ENCODE data around the gene CSTPP1.

CSTPP1 gene

DNA sequence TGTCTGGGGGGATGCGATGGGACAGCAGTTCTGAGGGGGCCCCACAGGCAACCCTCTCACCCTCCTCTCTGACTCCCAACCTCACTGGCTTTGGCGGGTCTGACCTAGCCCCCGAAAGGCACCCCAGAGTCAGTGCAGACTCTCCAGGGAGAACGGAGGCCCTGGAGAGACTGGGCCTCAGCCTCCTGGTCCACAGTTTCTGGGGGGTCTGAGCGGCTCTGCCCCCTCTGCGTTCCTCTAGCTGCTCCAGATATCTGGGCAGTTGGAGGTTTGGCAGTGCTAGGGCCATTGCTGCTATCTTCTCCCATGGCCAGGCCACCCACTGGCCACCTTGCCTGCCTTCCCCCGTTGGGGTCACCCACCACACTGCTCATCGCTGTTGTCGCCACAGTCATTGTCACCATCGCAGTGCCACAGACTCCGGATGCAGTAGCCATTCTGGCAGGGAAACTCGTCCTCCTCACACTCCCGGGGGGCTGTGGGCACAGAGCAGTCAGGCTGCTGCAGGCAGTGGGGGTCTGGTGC, 37.0 kb upstream of the CSTPP1 start:
- no peak overlapping the region for H3K4me3 ChIP-seq (ENCODE audit: low read length)
- TF ChIP-seq, protein P1, sequence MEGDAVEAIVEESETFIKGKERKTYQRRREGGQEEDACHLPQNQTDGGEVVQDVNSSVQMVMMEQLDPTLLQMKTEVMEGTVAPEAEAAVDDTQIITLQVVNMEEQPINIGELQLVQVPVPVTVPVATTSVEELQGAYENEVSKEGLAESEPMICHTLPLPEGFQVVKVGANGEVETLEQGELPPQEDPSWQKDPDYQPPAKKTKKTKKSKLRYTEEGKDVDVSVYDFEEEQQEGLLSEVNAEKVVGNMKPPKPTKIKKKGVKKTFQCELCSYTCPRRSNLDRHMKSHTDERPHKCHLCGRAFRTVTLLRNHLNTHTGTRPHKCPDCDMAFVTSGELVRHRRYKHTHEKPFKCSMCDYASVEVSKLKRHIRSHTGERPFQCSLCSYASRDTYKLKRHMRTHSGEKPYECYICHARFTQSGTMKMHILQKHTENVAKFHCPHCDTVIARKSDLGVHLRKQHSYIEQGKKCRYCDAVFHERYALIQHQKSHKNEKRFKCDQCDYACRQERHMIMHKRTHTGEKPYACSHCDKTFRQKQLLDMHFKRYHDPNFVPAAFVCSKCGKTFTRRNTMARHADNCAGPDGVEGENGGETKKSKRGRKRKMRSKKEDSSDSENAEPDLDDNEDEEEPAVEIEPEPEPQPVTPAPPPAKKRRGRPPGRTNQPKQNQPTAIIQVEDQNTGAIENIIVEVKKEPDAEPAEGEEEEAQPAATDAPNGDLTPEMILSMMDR (IDR thresholded peaks at IDR 0.05; ENCODE audit: insufficient read depth, low read depth, low read length, missing control alignments), result no peak
- no peak for DNase-seq (ENCODE audit: low read depth)

DNA sequence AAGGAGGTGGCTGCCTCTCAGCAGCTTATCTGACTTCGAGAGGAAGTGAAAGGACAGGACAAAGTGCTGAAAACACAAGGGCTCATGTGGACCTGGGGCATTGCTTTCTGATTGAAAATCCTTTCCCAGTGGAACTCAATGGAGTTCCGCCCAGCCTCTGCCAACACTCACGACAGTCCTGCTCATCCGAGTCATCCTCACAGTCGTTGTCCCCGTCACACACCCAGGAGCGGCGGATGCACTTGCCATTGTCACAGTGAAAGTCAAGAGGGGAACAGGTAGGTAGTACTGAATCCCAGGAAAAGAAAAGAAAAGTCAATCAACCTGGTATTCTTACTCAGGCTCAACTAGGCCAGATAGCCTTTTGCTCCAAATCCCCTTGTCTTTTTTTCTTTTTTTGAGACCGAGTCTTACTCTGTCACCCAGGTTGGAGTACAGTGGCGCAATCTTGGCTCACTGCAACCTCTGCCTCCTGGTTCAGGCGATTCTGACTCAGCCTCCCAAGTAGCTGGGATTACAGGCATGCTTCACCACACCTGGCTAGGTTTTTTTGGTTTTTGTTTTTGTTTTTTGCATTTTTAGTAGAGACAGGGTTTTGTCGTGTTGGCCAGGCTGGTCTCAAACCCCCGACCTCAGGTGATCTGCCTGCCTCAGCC, 36.3 kb upstream of the CSTPP1 start:
- H3K4me3 ChIP-seq (ENCODE audit: low read length), result no peak overlapping the region
- peak; percentile 78 for DNase-seq (ENCODE audit: low read depth)
- TF ChIP-seq, protein P1 (IDR thresholded peaks at IDR 0.05; ENCODE audit: insufficient read depth, low read depth, low read length, missing control alignments), result no peak

- no peak overlapping the region for H3K4me3 ChIP-seq (ENCODE audit: low read length)
- TF ChIP-seq, protein P1 (IDR thresholded peaks at IDR 0.05; ENCODE audit: insufficient read depth, low read depth, low read length, missing control alignments), result no peak
- DNase-seq (ENCODE audit: low read depth), result peak; percentile 73
Measured at GRCh38 chr11:46901156-46901555, 35.4 kb upstream of the CSTPP1 start.

DNA sequence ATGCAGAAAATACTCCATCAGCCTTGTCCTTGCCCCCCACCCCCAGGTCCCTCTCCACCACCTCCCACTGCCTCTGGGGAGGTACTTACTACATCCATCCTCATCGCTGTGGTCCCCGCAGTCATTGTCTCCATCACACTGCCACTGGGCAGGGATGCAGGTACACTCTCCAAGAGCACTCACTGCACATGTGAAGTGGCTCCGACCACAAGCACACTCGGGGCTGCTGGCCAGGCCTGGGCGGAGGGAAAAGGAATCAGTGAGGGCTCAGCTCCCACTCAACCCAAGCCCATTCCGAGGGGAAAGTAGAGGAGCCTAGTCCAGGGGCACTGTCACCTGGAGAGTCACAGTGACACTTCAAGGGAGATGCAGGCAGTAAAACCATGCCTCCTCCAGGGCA, 33.9 kb upstream of the CSTPP1 start:
- TF ChIP-seq, protein P1 (IDR thresholded peaks at IDR 0.05; ENCODE audit: insufficient read depth, low read depth, low read length, missing control alignments), result no peak
- DNase-seq (ENCODE audit: low read depth), result no peak
- no peak overlapping the region for H3K4me3 ChIP-seq (ENCODE audit: low read length)

- DNase-seq (ENCODE audit: low read depth), result no peak
- TF ChIP-seq, protein P1 (IDR thresholded peaks at IDR 0.05; ENCODE audit: insufficient read depth, low read depth, low read length, missing control alignments), result no peak
- H3K4me3 ChIP-seq (ENCODE audit: low read length), result no peak overlapping the region
Measured at GRCh38 chr11:46903846-46904245, 32.7 kb upstream of the CSTPP1 start.

DNA sequence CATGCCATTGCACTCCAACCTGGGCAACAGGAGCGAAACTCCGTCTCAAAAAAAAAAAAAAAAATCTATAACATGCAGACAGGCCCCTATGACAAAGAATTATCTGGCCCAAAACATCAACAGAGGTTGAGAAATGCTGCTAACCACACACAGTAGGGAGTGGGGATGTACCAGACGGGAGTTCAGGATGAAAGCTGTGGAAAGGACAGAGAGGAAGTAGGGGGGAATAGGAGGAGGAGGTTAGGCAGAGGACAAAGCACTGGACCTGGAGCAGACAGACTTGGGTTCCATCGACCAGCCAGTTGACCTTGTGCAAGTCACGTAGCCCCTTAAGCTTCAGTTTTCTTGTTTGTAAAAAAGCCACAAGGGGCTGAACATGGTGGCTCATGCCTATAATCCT, 30.8 kb upstream of the CSTPP1 start:
- TF ChIP-seq, protein P1 (IDR thresholded peaks at IDR 0.05; ENCODE audit: insufficient read depth, low read depth, low read length, missing control alignments), result no peak
- H3K4me3 ChIP-seq (ENCODE audit: low read length), result no peak overlapping the region
- DNase-seq (ENCODE audit: low read depth), result no peak

DNA sequence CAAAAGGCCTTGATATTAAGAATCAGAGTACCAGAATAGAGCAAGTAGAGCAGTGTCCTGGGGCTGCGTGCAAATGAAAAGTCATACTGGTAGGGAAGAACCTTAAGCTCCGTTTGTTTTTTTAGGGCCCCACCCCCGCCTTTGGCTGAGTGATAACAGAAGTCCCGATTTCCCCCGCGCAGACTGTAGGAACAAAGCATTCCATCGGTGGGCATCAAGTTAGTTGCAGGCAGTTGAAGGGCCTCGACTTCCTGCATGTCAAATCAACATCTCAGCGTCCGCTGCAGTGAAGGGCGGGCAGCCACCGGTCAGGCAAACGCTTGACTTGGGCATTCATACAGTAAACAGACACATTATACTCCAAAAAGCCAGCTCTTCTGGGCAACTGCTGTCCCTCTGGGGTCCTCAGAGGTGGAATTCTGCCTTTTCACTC, 29.9 kb upstream of the CSTPP1 start:
- no peak overlapping the region for H3K4me3 ChIP-seq (ENCODE audit: low read length)
- TF ChIP-seq, protein P1 (IDR thresholded peaks at IDR 0.05; ENCODE audit: insufficient read depth, low read depth, low read length, missing control alignments), result no peak
- DNase-seq (ENCODE audit: low read depth), result no peak

Data from epithelial cell of esophagus (primary cell).